ENCODE data around the gene JAZF1.

The JAZF1 gene

GRCh38 chr7:27782849-27783248 lies 397.7 kb downstream of the JAZF1 start:
- no peak for TF ChIP-seq CTCF (IDR thresholded peaks at IDR 0.05; ENCODE audit: control insufficient read depth, extremely low read depth, insufficient read depth)
- H3K4me3 ChIP-seq (ENCODE audit: low read depth, low read length): no peak overlapping the region
- DNase-seq (ENCODE audit: low read depth): no peak

GRCh38 chr7:27781188-27781587 lies 399.4 kb downstream of the JAZF1 start:
- DNase-seq (ENCODE audit: low read depth): peak; percentile 32
- H3K4me3 ChIP-seq (ENCODE audit: low read depth, low read length): no peak overlapping the region
- TF ChIP-seq CTCF (IDR thresholded peaks at IDR 0.05; ENCODE audit: control insufficient read depth, extremely low read depth, insufficient read depth): no peak

Data from LNCaP clone FGC (cell line).